DOHH2 (cell line): Measurements from ENCODE around the gene GARIN1A.

Experiments
- CTCF ChIP-seq: fragments of 200-600 bp; sonication (generic); IDR thresholded peaks from one replicate; pipeline ENCODE4 v1.5.1; 2014; ENCODE audit warnings: antibody characterized with exemption, mild to moderate bottlenecking, low read depth, low read length; ENCODE audit not compliant: poor library complexity, severe bottlenecking
- EZH2phosphoT487 ChIP-seq: fragments of 200-600 bp; sonication (generic); IDR thresholded peaks from 2 replicates; pipeline ENCODE4 v1.6.1; 2017; ENCODE audit warnings: borderline replicate concordance, mild to moderate bottlenecking, antibody characterized with exemption, low read length, moderate library complexity, mixed read lengths

DNA sequence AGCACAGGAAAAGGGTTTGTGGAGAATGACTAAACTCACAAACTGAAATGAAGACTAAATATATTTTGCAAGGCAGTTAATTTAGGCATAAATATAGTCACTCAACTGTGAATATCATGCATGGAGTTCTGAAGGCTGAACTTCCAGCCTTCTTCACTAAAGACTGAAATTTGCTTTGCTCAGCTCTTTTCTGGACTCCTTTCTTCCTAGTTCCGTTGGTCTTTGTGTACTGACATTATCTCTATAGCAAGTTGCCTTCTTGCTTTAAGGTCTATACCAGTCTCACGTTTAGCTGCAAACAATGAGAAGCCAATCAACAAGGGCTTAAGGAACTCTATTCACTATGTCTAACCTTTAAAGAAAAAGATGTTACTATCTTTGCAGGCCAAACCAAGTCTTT is 22.6 kb downstream of the GARIN1A start:
- TF ChIP-seq CTCF (no peak), EZH2phosphoT487 (no peak)
